Lung (tissue), 12 donors: Measurements from ENCODE around the gene YTHDF1. TPM values are rescaled to one million over a fixed set of nuclear protein-coding genes. Genes with fewer than 3 reads are reported as not detected.

ENCODE experiments used
- ATAC-seq: fragments of 200-7000 bp; cut with Tn5 transposase; one replicate; pipeline ENCODE4 v1.9.1; 2020; ENCODE audit warnings: moderate number of reproducible peaks; ENCODE audit not compliant: insufficient read depth, low FRiP score
- DNase-seq, 3 donors: peaks; one replicate each; pipeline ENCODE4 v3.0.0-alpha.2; 2013 to 2017
- H3K27ac ChIP-seq, 2 donors: one replicate each; pipeline ENCODE4 v1.5.1; 2013; ENCODE audit warnings: mild to moderate bottlenecking in 2 of 2, moderate library complexity in 2 of 2, control low read depth in 1 of 2, inconsistent platforms in 1 of 2, low read depth in 1 of 2, low read length in 1 of 2
- H3K27me3 ChIP-seq, 3 donors: one replicate each; pipeline ENCODE4 v1.5.1; 2013; ENCODE audit warnings: low read length in 2 of 3; ENCODE audit not compliant: control insufficient read depth in 3 of 3, insufficient read depth in 3 of 3
- H3K36me3 ChIP-seq, 4 donors: one replicate each; pipeline ENCODE4 v1.5.1; 2013; ENCODE audit warnings: low read length in 4 of 4, mild to moderate bottlenecking in 1 of 4, moderate library complexity in 1 of 4; ENCODE audit not compliant: control insufficient read depth in 4 of 4, insufficient read depth in 4 of 4
- H3K4me1 ChIP-seq, 5 donors: one replicate each; pipeline ENCODE4 v1.5.1; 2013; ENCODE audit warnings: low read length in 5 of 5, mild to moderate bottlenecking in 2 of 5, moderate library complexity in 1 of 5; ENCODE audit not compliant: control insufficient read depth in 5 of 5, insufficient read depth in 5 of 5
- H3K4me3 ChIP-seq: one replicate; pipeline ENCODE4 v1.5.1; 2013; ENCODE audit warnings: mild to moderate bottlenecking, control low read depth, moderate library complexity
- H3K9ac ChIP-seq, 2 donors: one replicate each; pipeline ENCODE4 v1.5.1; 2013; ENCODE audit warnings: low read length in 2 of 2, control low read depth in 1 of 2; ENCODE audit not compliant: insufficient read depth in 1 of 2
- H3K9me3 ChIP-seq, 4 donors: one replicate each; pipeline ENCODE4 v1.5.1; 2013; ENCODE audit warnings: low read length in 3 of 4, mild to moderate bottlenecking in 1 of 4, moderate library complexity in 1 of 4; ENCODE audit not compliant: control insufficient read depth in 4 of 4, insufficient read depth in 3 of 4
- CTCF ChIP-seq: IDR thresholded peaks from 2 replicates; pipeline ENCODE4 v1.5.1; 2012; ENCODE audit warnings: mild to moderate bottlenecking; ENCODE audit errors: control extremely low read depth, extremely low read depth
- WGBS, 2 donors: extraction: QIAGEN DNeasy Blood & Tissue Kit; methylation state at CpG; one replicate each; pipeline ENCODE4 v1.1.7; 2013; 5-methylcytosine and 5-hydroxymethylcytosine counted together
- polyA plus RNA-seq, 2 donors: library from polyadenylated mRNA; stranded (reverse); fragments of 200-250 nt; gene quantifications; one replicate each; pipeline ENCODE4 v1.2.1, GENCODE V29; 2013
- total RNA-seq, 2 donors: library from RNA; depleted of rRNA in 1 of 2; stranded (reverse); fragments of >200 nt in 1 of 2; gene quantifications; one replicate each; pipeline ENCODE4 v1.2.1, GENCODE V29; 2014 to 2021
- donor health status: control.
- donor health status: control.
- donor health status: Bipolar disorder and iron deficiency.
- donor health status: healthy.
- donor health status: DM: yes; HTN: yes; CAD: no.

YTHDF1 gene
- total and polyA plus RNA-seq, 4 donors, result 21.9 to 33.8 (median 24.1) TPM

- peaks cover 0 to 27% (median 12%) of the 10 kb centered on the region in 3 donors for H3K27me3 ChIP-seq
- WGBS, 2 donors, result 8% methylated on average over 44 to 56 of the region's 56 CpGs
- peak; percentile 52 to 80 (median 62) for DNase-seq
Observed at GRCh38 chr20:63254606-63255384, 38.9 kb upstream of the YTHDF1 start.

GRCh38 chr20:63254232-63254605 is 38.3 kb upstream of the YTHDF1 start, which contains the start of gene NKAIN4:
Gene NKAIN4 (minus strand): TSS chr20:63254463. CDS start chr20:63254450, 13 bp downstream.
- 1 to 3% methylated on average over 21 to 46 of the region's 46 CpGs for WGBS, 2 donors
- no peak within 1 kb of the TSS for H3K4me3 ChIP-seq
- H3K9ac ChIP-seq, result no peak within 1 kb of the TSS
- peaks cover 0 to 3% (median 0%) of the 10 kb centered on the region in 4 donors for H3K9me3 ChIP-seq
- DNase-seq, result no peak
- no peak for TF ChIP-seq CTCF
- ATAC-seq, result no peak
- peaks cover 0 to 27% (median 14%) of the 10 kb centered on the region in 3 donors for H3K27me3 ChIP-seq
- H3K4me1 ChIP-seq, result peaks cover 0 to 40% (median 9%) of the 10 kb centered on the region in 5 donors
- no peaks in the 10 kb centered on the region for H3K36me3 ChIP-seq
- H3K27ac ChIP-seq, result no peak within 1 kb of the TSS

More at GRCh38 chr20:63254606-63255384, 38.9 kb upstream of the YTHDF1 start:
- H3K4me3 ChIP-seq, result no peak overlapping the region
- H3K4me1 ChIP-seq, result peaks cover 0 to 46% (median 9%) of the 10 kb centered on the region in 5 donors
- H3K27ac ChIP-seq, result no peak overlapping the region
- no peak for ATAC-seq
- no peak overlapping the region for H3K9ac ChIP-seq
- peaks cover 0 to 3% (median 0%) of the 10 kb centered on the region in 4 donors for H3K9me3 ChIP-seq
- H3K36me3 ChIP-seq, result no peaks in the 10 kb centered on the region
- TF ChIP-seq CTCF, result no peak

GRCh38 chr20:63253438-63254231 is 37.7 kb upstream of the YTHDF1 start:
- Histone ChIP-seq H3K27me3 (peaks cover 0 to 27% (median 16%) of the 10 kb centered on the region in 3 donors), H3K4me3 (no peak overlapping the region), H3K9ac (no peak overlapping the region), H3K27ac (no peak overlapping the region), H3K9me3 (peaks cover 0 to 3% (median 0%) of the 10 kb centered on the region in 4 donors), H3K4me1 (peaks cover 0 to 34% (median 9%) of the 10 kb centered on the region in 5 donors), H3K36me3 (no peaks in the 10 kb centered on the region)
- ATAC-seq (no peak), DNase-seq (peak; percentile 69 to 81 (median 73))
- WGBS, 2 donors, result 0 to 1% methylated on average over 75 to 89 of the region's 89 CpGs
- TF ChIP-seq CTCF, result no peak
